Measurements from ENCODE around the gene STAMBP.

Gene STAMBP

GRCh38 chr2:73908689-73909652, 80.2 kb downstream of the STAMBP start:
- no peak for DNase-seq (ENCODE audit: low spot score)
- TF ChIP-seq CTCF (IDR thresholded peaks at IDR 0.05; ENCODE audit: borderline replicate concordance, control extremely low read depth, extremely low read depth, insufficient read depth, missing control alignments), result no peak
- in situ Hi-C loops (cut with MboI; ENCODE audit: low sequenced_read_pairs, unreplicated experiment), result no loop called here

- TF ChIP-seq CTCF (IDR thresholded peaks at IDR 0.05; ENCODE audit: borderline replicate concordance, control extremely low read depth, extremely low read depth, insufficient read depth, missing control alignments), result no peak
- in situ Hi-C loops (cut with MboI; ENCODE audit: low sequenced_read_pairs, unreplicated experiment), result no loop called here
- DNase-seq (ENCODE audit: low spot score), result no peak
Measured at GRCh38 chr2:73910873-73911547, 82.2 kb downstream of the STAMBP start.

GRCh38 chr2:73911548-73912208, 82.9 kb downstream of the STAMBP start:
- in situ Hi-C loops (cut with MboI; ENCODE audit: low sequenced_read_pairs, unreplicated experiment), result no loop called here
- no peak for TF ChIP-seq CTCF (IDR thresholded peaks at IDR 0.05; ENCODE audit: borderline replicate concordance, control extremely low read depth, extremely low read depth, insufficient read depth, missing control alignments)
- DNase-seq (ENCODE audit: low spot score), result no peak

- no peak for DNase-seq (ENCODE audit: low spot score)
- in situ Hi-C loops (cut with MboI; ENCODE audit: low sequenced_read_pairs, unreplicated experiment), result no loop called here
- no peak for TF ChIP-seq CTCF (IDR thresholded peaks at IDR 0.05; ENCODE audit: borderline replicate concordance, control extremely low read depth, extremely low read depth, insufficient read depth, missing control alignments)
Measured at GRCh38 chr2:73913414-73914054, 84.8 kb downstream of the STAMBP start.

GRCh38 chr2:73914667-73915066, 85.9 kb downstream of the STAMBP start:
- no peak for DNase-seq (ENCODE audit: low spot score)
- TF ChIP-seq CTCF (IDR thresholded peaks at IDR 0.05; ENCODE audit: borderline replicate concordance, control extremely low read depth, extremely low read depth, insufficient read depth, missing control alignments), result no peak

GRCh38 chr2:73915437-73915993, 86.8 kb downstream of the STAMBP start:
- no peak for TF ChIP-seq CTCF (IDR thresholded peaks at IDR 0.05; ENCODE audit: borderline replicate concordance, control extremely low read depth, extremely low read depth, insufficient read depth, missing control alignments)
- no peak for DNase-seq (ENCODE audit: low spot score)
- in situ Hi-C loops (cut with MboI; ENCODE audit: low sequenced_read_pairs, unreplicated experiment), result no loop called here

More at GRCh38 chr2:73914667-73915066, 85.9 kb downstream of the STAMBP start:
- in situ Hi-C loops (cut with MboI; ENCODE audit: low sequenced_read_pairs, unreplicated experiment), result no loop called here
